Ovary (tissue), 3 donors: ENCODE results near the gene FANCM.

Source experiments
- POLR2A ChIP-seq: fragments of 450-650 bp; IDR thresholded peaks from one replicate; pipeline ENCODE4 v1.6.1; 2017; ENCODE audit warnings: antibody characterized with exemption, mild to moderate bottlenecking, moderate library complexity
- TF ChIP-seq, protein P1 (sequence below), 3 donors: fragments of 450-650 bp in 2 of 3; fragments of 200-600 bp in 1 of 3; IDR thresholded peaks; one replicate each; pipeline versions ENCODE4 v1.5.1 to v1.8.0; 2016 to 2022; ENCODE audit warnings: antibody characterized with exemption in 3 of 3, mild to moderate bottlenecking in 1 of 3
- donor health status: DM: no; HTN: no; CAD: no.

DNA sequence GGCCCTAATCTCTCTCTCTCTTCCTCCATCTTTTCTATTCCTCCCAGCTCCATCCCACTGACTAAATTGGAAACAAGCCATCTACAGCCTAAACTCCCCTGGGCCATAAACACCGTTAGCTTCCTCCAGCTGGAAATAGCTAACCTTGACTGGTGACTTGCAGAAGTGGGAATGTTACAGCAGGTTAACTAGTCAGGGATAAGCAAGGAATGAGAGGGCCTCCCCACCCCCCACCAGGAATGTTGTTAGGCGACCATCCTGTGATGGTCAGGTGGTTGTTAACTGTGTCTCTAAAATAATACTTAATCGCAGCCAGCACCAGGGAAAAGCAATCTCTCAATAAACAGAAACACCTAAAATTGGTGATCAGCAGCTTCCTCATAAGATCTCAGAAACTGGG, 76.5 kb downstream of the FANCM start:
- TF ChIP-seq, protein P1, sequence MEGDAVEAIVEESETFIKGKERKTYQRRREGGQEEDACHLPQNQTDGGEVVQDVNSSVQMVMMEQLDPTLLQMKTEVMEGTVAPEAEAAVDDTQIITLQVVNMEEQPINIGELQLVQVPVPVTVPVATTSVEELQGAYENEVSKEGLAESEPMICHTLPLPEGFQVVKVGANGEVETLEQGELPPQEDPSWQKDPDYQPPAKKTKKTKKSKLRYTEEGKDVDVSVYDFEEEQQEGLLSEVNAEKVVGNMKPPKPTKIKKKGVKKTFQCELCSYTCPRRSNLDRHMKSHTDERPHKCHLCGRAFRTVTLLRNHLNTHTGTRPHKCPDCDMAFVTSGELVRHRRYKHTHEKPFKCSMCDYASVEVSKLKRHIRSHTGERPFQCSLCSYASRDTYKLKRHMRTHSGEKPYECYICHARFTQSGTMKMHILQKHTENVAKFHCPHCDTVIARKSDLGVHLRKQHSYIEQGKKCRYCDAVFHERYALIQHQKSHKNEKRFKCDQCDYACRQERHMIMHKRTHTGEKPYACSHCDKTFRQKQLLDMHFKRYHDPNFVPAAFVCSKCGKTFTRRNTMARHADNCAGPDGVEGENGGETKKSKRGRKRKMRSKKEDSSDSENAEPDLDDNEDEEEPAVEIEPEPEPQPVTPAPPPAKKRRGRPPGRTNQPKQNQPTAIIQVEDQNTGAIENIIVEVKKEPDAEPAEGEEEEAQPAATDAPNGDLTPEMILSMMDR (IDR thresholded peaks at IDR 0.05), result no peak
- TF ChIP-seq POLR2A, result no peak
